HG02943 (cell line): ENCODE measurements around the gene OCA2.

Experiments used
- ATAC-seq: cut with Tn5 transposase; IDR thresholded peaks from one replicate; pipeline ENCODE4 v1.9.1; 2021; ENCODE audit warnings: mild to moderate bottlenecking, low read depth, moderate library complexity; ENCODE audit not compliant: unreplicated experiment

The OCA2 gene

GRCh38 chr15:27832237-27832596 is 266.9 kb downstream of the OCA2 start:
- no peak for ATAC-seq

- ATAC-seq, result no peak
These were observed 267.5 kb downstream of the OCA2 start for GRCh38 chr15:27831384-27832236.

- ATAC-seq, result no peak
These were observed 270.4 kb downstream of the OCA2 start for GRCh38 chr15:27828746-27829145.

GRCh38 chr15:27826902-27827714 is 272.0 kb downstream of the OCA2 start:
- no peak for ATAC-seq

GRCh38 chr15:27826411-27826810 is 272.7 kb downstream of the OCA2 start:
- ATAC-seq, result no peak

GRCh38 chr15:27824841-27825422 is 274.2 kb downstream of the OCA2 start:
- ATAC-seq, result no peak

- ATAC-seq, result no peak
These were observed 277.8 kb downstream of the OCA2 start for GRCh38 chr15:27821273-27821672.

GRCh38 chr15:27820722-27821121 is 278.4 kb downstream of the OCA2 start:
- ATAC-seq, result no peak

GRCh38 chr15:27820232-27820631 is 278.9 kb downstream of the OCA2 start:
- no peak for ATAC-seq

GRCh38 chr15:27817258-27817657 is 281.9 kb downstream of the OCA2 start:
- no peak for ATAC-seq

GRCh38 chr15:27816790-27817189 is 282.3 kb downstream of the OCA2 start:
- ATAC-seq, result no peak

GRCh38 chr15:27815035-27815434 is 284.1 kb downstream of the OCA2 start:
- ATAC-seq, result no peak

GRCh38 chr15:27813139-27813538 is 286.0 kb downstream of the OCA2 start:
- no peak for ATAC-seq

GRCh38 chr15:27808182-27808581 is 290.9 kb downstream of the OCA2 start:
- ATAC-seq, result no peak

- ATAC-seq, result no peak
These were observed 291.8 kb downstream of the OCA2 start for GRCh38 chr15:27807335-27807734.

GRCh38 chr15:27806396-27806795 is 292.7 kb downstream of the OCA2 start:
- ATAC-seq, result no peak

GRCh38 chr15:27805261-27806220 is 293.6 kb downstream of the OCA2 start:
- ATAC-seq, result no peak

- no peak for ATAC-seq
These were observed 294.4 kb downstream of the OCA2 start for GRCh38 chr15:27804569-27805260.

GRCh38 chr15:27798807-27799206 is 300.3 kb downstream of the OCA2 start:
- ATAC-seq, result no peak

GRCh38 chr15:27797765-27798164 is 301.4 kb downstream of the OCA2 start:
- ATAC-seq, result no peak
